Left lung (tissue), 10 donors: Measurements from ENCODE around the gene SLC35A2. TPM values are rescaled to one million over a fixed set of nuclear protein-coding genes. Genes with fewer than 3 reads are reported as not detected.
A peak's percentile ranks its signal among the peaks of the same experiment; 100 is the strongest.

Experiments
- ATAC-seq: fragments of 200-7000 bp; cut with Tn5 transposase; one replicate; pipeline ENCODE4 v1.9.1; 2020; ENCODE audit warnings: moderate library complexity
- DNase-seq, 4 donors: peaks; one replicate each; pipeline ENCODE4 v3.0.0-alpha.2; 2013 to 2020
- H3K27ac ChIP-seq, 2 donors: fragments of 200-600 bp; sonication (generic) in 1 of 2; one replicate each; pipeline versions ENCODE4 v1.5.0 to v1.8.0; 2020 to 2021
- H3K27me3 ChIP-seq, 2 donors: fragments of 200-600 bp; sonication (generic) in 1 of 2; one replicate each; pipeline versions ENCODE4 v1.5.0 to v1.8.0; 2020 to 2021
- H3K36me3 ChIP-seq, 2 donors: fragments of 200-600 bp; sonication (generic) in 1 of 2; one replicate each; pipeline versions ENCODE4 v1.5.0 to v1.8.0; 2020 to 2021
- H3K4me1 ChIP-seq, 2 donors: fragments of 200-600 bp; one replicate each; pipeline ENCODE4 v1.8.0; 2021
- H3K4me3 ChIP-seq, 2 donors: fragments of 200-600 bp; sonication (generic) in 1 of 2; one replicate each; pipeline versions ENCODE4 v1.5.0 to v1.8.0; 2020 to 2021; ENCODE audit warnings: mild to moderate bottlenecking in 1 of 2
- H3K9me3 ChIP-seq, 2 donors: fragments of 200-600 bp; sonication (generic) in 1 of 2; one replicate each; pipeline versions ENCODE4 v1.5.0 to v1.8.0; 2020 to 2021
- CTCF ChIP-seq, 2 donors: fragments of 200-600 bp; sonication (generic) in 1 of 2; IDR thresholded peaks; one replicate each; pipeline versions ENCODE4 v1.5.0 to v1.8.0; 2021; ENCODE audit warnings: antibody characterized with exemption in 2 of 2
- intact Hi-C, 2 donors: fragments of 100-400 bp; cut with DNase I; formaldehyde crosslinking; loops; one replicate each; pipeline versions ENCODE4 v1.11.2 to v1.14.2; 2022
- polyA plus RNA-seq, 6 donors: library from polyadenylated mRNA; unstranded; fragments of 120-200 nt; gene quantifications; one replicate each; pipeline ENCODE4 v1.2.1, GENCODE V29; 2013; ENCODE audit not compliant: insufficient read length in 6 of 6
- total RNA-seq, 2 donors: library from RNA; stranded (reverse); fragmentation: NEBNext Ultra II Directional; extraction: Animal tissue kit (Norgen Biotek cat#: 25700); gene quantifications; one replicate each; pipeline ENCODE4 v1.2.1, GENCODE V29; 2021
- donor health status: DM: no; HTN: yes; CAD: no.
- donor health status: DM: no; HTN: no; CAD: no.

Gene SLC35A2
- total and polyA plus RNA-seq, 8 donors: 21.5 to 39.4 (median 24.6) TPM

- no peak for TF ChIP-seq CTCF (IDR thresholded peaks at IDR 0.05)
- no peaks in the 10 kb centered on the region for H3K9me3 ChIP-seq
- intact Hi-C loops: no loop called here
- H3K27me3 ChIP-seq: no peaks in the 10 kb centered on the region
- ATAC-seq: peak; percentile 76
- H3K36me3 ChIP-seq: peaks cover 0 to 21% of the 10 kb centered on the region in 2 donors
- H3K27ac ChIP-seq: peak overlapping the region; percentile 83 to 93
- peak; percentile 51 to 84 (median 78) for DNase-seq
- H3K4me3 ChIP-seq: peak overlapping the region; percentile 39 to 62
- peaks cover 0 to 19% of the 10 kb centered on the region in 2 donors for H3K4me1 ChIP-seq
Measured at GRCh38 chrX:48897157-48897624, 14.3 kb downstream of the SLC35A2 start.

GRCh38 chrX:48896611-48897011, 14.8 kb downstream of the SLC35A2 start:
- H3K4me3 ChIP-seq: peak overlapping the region; percentile 39 to 62
- peaks cover 0 to 15% of the 10 kb centered on the region in 2 donors for H3K36me3 ChIP-seq
- intact Hi-C loops: no loop called here
- ATAC-seq (no peak), DNase-seq (peak in 1 of 4 donors; percentile 12)
- H3K27ac ChIP-seq: peak overlapping the region; percentile 83 to 93
- no peaks in the 10 kb centered on the region for H3K9me3 ChIP-seq
- no peaks in the 10 kb centered on the region for H3K27me3 ChIP-seq
- peaks cover 0 to 19% of the 10 kb centered on the region in 2 donors for H3K4me1 ChIP-seq
- no peak for TF ChIP-seq CTCF (IDR thresholded peaks at IDR 0.05)

- Histone ChIP-seq H3K27me3 (no peaks in the 10 kb centered on the region), H3K4me3 (no peak overlapping the region), H3K36me3 (peaks cover 0 to 3% of the 10 kb centered on the region in 2 donors), H3K4me1 (peaks cover 0 to 19% of the 10 kb centered on the region in 2 donors), H3K9me3 (no peaks in the 10 kb centered on the region), H3K27ac (no peak overlapping the region)
- no peak for TF ChIP-seq CTCF (IDR thresholded peaks at IDR 0.05)
- no peak for DNase-seq
- intact Hi-C loops: no loop called here
- no peak for ATAC-seq
Measured at GRCh38 chrX:48894891-48895290, 16.6 kb downstream of the SLC35A2 start.

GRCh38 chrX:48893556-48894348, 17.7 kb downstream of the SLC35A2 start:
- Histone ChIP-seq H3K36me3 (peaks cover 0 to 3% of the 10 kb centered on the region in 2 donors), H3K9me3 (no peaks in the 10 kb centered on the region), H3K27me3 (no peaks in the 10 kb centered on the region), H3K4me3 (no peak overlapping the region), H3K4me1 (peaks cover 0 to 12% of the 10 kb centered on the region in 2 donors), H3K27ac (no peak overlapping the region)
- no peak for DNase-seq
- intact Hi-C loops: no loop called here
- no peak for TF ChIP-seq CTCF (IDR thresholded peaks at IDR 0.05)
- no peak for ATAC-seq

- Histone ChIP-seq H3K4me3 (no peak overlapping the region), H3K27ac (no peak overlapping the region), H3K27me3 (no peaks in the 10 kb centered on the region), H3K9me3 (no peaks in the 10 kb centered on the region), H3K4me1 (peaks cover 0 to 8% of the 10 kb centered on the region in 2 donors), H3K36me3 (peaks cover 0 to 3% of the 10 kb centered on the region in 2 donors)
- intact Hi-C loops: no loop called here
- ATAC-seq (no peak), DNase-seq (no peak)
- TF ChIP-seq CTCF (IDR thresholded peaks at IDR 0.05): no peak
Measured at GRCh38 chrX:48892896-48893295, 18.6 kb downstream of the SLC35A2 start.
